HL-60 (cell line): Measurements from ENCODE around the gene ZRSR2.

Experiments used
- CTCF ChIP-seq: IDR thresholded peaks from one replicate; pipeline ENCODE4 v1.5.1; 2011; ENCODE audit warnings: low read length, control low read depth, inconsistent platforms; ENCODE audit not compliant: insufficient read depth
- GABPA ChIP-seq: IDR thresholded peaks from 2 replicates; pipeline ENCODE4 v1.6.1; 2012; ENCODE audit warnings: low read depth
- POLR2AphosphoS5 ChIP-seq: IDR thresholded peaks from 2 replicates; pipeline ENCODE4 v1.6.1; 2012; ENCODE audit warnings: low read depth
- SPI1 ChIP-seq: IDR thresholded peaks from 2 replicates; pipeline ENCODE4 v1.6.1; 2012; ENCODE audit warnings: low read depth, mild to moderate bottlenecking, borderline replicate concordance

- TF ChIP-seq CTCF (no peak), GABPA (no peak), POLR2AphosphoS5 (no peak), SPI1 (no peak)
Observed at GRCh38 chrX:15858051-15858450, 67.8 kb downstream of the ZRSR2 start.
